ENCODE results near the gene JMY.
"Not testable (repeated sequence)": the region's sequence is repeated elsewhere in the genome, so short reads cannot be mapped to it uniquely, and the experiment has no call there.

JMY gene

GRCh38 chr5:79243224-79243623 lies 7.3 kb downstream of the JMY start:
- no peak overlapping the region for H3K4me3 ChIP-seq (replicated peaks in 1 of 2; ENCODE audit: low read depth in 2 of 2, low read length in 2 of 2)
- TF ChIP-seq CTCF (IDR thresholded peaks at IDR 0.05; ENCODE audit: low read depth, low read length): no peak

GRCh38 chr5:79254067-79254466 lies 18.1 kb downstream of the JMY start:
- not testable (repeated sequence) for DNase-seq (ENCODE audit: low read depth in 2 of 2); H3K4me3 ChIP-seq (replicated peaks in 1 of 2; ENCODE audit: low read depth in 2 of 2, low read length in 2 of 2)

More at GRCh38 chr5:79243224-79243623, 7.3 kb downstream of the JMY start:
- no peak for DNase-seq (ENCODE audit: low read depth in 2 of 2)

- DNase-seq (ENCODE audit: low read depth in 2 of 2): peak; percentile 39 to 53
These were observed 20.0 kb downstream of the JMY start for GRCh38 chr5:79255786-79256557.

GRCh38 chr5:79256563-79256962 lies 20.6 kb downstream of the JMY start:
- TF ChIP-seq CTCF (IDR thresholded peaks at IDR 0.05; ENCODE audit: low read depth, low read length): no peak
- DNase-seq (ENCODE audit: low read depth in 2 of 2): no peak
- no peak overlapping the region for H3K4me3 ChIP-seq (replicated peaks in 1 of 2; ENCODE audit: low read depth in 2 of 2, low read length in 2 of 2)

More at GRCh38 chr5:79255786-79256557, 20.0 kb downstream of the JMY start:
- no peak overlapping the region for H3K4me3 ChIP-seq (replicated peaks in 1 of 2; ENCODE audit: low read depth in 2 of 2, low read length in 2 of 2)
- TF ChIP-seq CTCF (IDR thresholded peaks at IDR 0.05; ENCODE audit: low read depth, low read length): peak; percentile 80

GRCh38 chr5:79257314-79257713 lies 21.4 kb downstream of the JMY start:
- no peak overlapping the region for H3K4me3 ChIP-seq (replicated peaks in 1 of 2; ENCODE audit: low read depth in 2 of 2, low read length in 2 of 2)
- TF ChIP-seq CTCF (IDR thresholded peaks at IDR 0.05; ENCODE audit: low read depth, low read length): no peak
- no peak for DNase-seq (ENCODE audit: low read depth in 2 of 2)

GRCh38 chr5:79258801-79259200 lies 22.9 kb downstream of the JMY start:
- DNase-seq (ENCODE audit: low read depth in 2 of 2): no peak
- H3K4me3 ChIP-seq (replicated peaks in 1 of 2; ENCODE audit: low read depth in 2 of 2, low read length in 2 of 2): no peak overlapping the region
- TF ChIP-seq CTCF (IDR thresholded peaks at IDR 0.05; ENCODE audit: low read depth, low read length): no peak

- TF ChIP-seq CTCF (IDR thresholded peaks at IDR 0.05; ENCODE audit: low read depth, low read length): no peak
- H3K4me3 ChIP-seq (replicated peaks in 1 of 2; ENCODE audit: low read depth in 2 of 2, low read length in 2 of 2): no peak overlapping the region
- DNase-seq (ENCODE audit: low read depth in 2 of 2): no peak
These were observed 23.5 kb downstream of the JMY start for GRCh38 chr5:79259383-79259782.

All from cardiac fibroblast (primary cell).